HG03378 (cell line): ENCODE results near the gene COL4A3.
"Not testable (repeated sequence)": the region's sequence is repeated elsewhere in the genome, so short reads cannot be mapped to it uniquely, and the experiment has no call there.

Source experiments
- ATAC-seq: cut with Tn5 transposase; IDR thresholded peaks from one replicate; pipeline ENCODE4 v1.9.1; 2021; ENCODE audit warnings: mild to moderate bottlenecking, moderate library complexity; ENCODE audit not compliant: unreplicated experiment

The COL4A3 gene

GRCh38 chr2:227205701-227206100 is 41.3 kb downstream of the COL4A3 start:
- no peak for ATAC-seq

- ATAC-seq, result no peak
Observed at GRCh38 chr2:227206406-227206805, 42.0 kb downstream of the COL4A3 start.

GRCh38 chr2:227207573-227207972 is 43.1 kb downstream of the COL4A3 start:
- no peak for ATAC-seq

- ATAC-seq, result no peak
Observed at GRCh38 chr2:227214622-227215041, 50.2 kb downstream of the COL4A3 start.

GRCh38 chr2:227219312-227220105 is 55.1 kb downstream of the COL4A3 start:
- no peak for ATAC-seq

- ATAC-seq, result no peak
Observed at GRCh38 chr2:227221120-227221519, 56.7 kb downstream of the COL4A3 start.

- ATAC-seq, result no peak
Observed at GRCh38 chr2:227222292-227222691, 57.9 kb downstream of the COL4A3 start.

GRCh38 chr2:227225641-227226040 is 61.2 kb downstream of the COL4A3 start:
- not testable (repeated sequence) for ATAC-seq

GRCh38 chr2:227228061-227228667 is 63.7 kb downstream of the COL4A3 start:
- ATAC-seq, result no peak

- no peak for ATAC-seq
Observed at GRCh38 chr2:227230151-227230550, 65.7 kb downstream of the COL4A3 start.

GRCh38 chr2:227234429-227234828 is 70.0 kb downstream of the COL4A3 start:
- ATAC-seq, result no peak

GRCh38 chr2:227237786-227238185 is 73.4 kb downstream of the COL4A3 start:
- no peak for ATAC-seq

- peak; percentile 73 for ATAC-seq
Observed at GRCh38 chr2:227238238-227239237, 74.1 kb downstream of the COL4A3 start.

GRCh38 chr2:227241005-227241404 is 76.6 kb downstream of the COL4A3 start:
- no peak for ATAC-seq

- ATAC-seq, result no peak
Observed at GRCh38 chr2:227248876-227249275, 84.5 kb downstream of the COL4A3 start.

- ATAC-seq, result no peak
Observed at GRCh38 chr2:227252831-227253230, 88.4 kb downstream of the COL4A3 start.

GRCh38 chr2:227256605-227257004 is 92.2 kb downstream of the COL4A3 start:
- ATAC-seq, result no peak

- no peak for ATAC-seq
Observed at GRCh38 chr2:227257820-227258219, 93.4 kb downstream of the COL4A3 start.

GRCh38 chr2:227260041-227260440 is 95.6 kb downstream of the COL4A3 start:
- ATAC-seq, result no peak

GRCh38 chr2:227267410-227268115 is 103.1 kb downstream of the COL4A3 start:
- ATAC-seq, result no peak

- ATAC-seq, result no peak
Observed at GRCh38 chr2:227280895-227281294, 116.5 kb downstream of the COL4A3 start.
